Measurements from ENCODE around the gene NCOA5.
"Not testable (repeated sequence)": the region's sequence is repeated elsewhere in the genome, so short reads cannot be mapped to it uniquely, and the experiment has no call there.

DNA sequence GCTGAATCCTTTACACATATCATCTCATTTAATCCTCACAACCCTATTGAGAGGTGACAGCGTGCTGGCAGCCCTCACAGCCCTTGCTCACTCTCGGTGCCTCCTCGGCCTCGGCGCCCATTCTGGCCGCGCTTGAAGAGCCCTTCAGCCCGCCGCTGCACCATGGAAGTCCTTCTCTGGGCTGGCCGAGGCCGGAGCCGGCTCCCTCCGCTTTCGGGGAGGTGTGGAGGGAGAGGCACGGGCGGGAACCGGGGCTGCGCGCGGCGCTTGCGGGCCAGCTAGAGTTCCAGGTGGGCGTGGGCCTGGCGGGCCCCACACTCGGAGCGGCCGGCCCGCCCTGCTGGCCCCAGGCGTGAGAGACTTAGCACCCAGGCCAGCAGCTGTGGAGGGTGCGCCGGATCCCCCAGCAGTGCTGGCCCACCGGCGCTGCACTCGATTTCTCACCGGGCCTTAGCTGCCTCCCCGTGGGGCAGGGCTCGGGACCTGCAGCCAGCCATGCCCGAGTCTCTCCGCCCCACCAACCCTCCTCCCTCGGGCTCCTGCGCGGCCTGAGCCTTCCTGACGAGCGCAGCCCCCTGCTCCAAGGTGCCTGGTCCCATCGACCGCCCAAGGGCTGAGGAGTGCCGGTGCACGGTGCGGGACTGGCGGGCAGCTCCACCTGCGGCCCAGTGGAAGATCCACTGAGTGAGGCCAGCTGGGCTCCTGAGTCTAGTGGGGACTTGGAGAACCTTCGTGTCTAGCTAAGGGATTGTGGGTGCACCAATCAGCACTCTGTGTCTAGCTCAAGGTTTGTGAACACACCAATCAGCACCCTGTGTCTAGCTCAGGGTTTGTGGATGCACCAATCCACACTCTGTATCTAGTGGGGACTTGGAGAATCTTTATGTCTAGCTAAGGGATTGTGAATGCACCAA, 2.1 kb upstream of the NCOA5 start:
- TF ChIP-seq, protein P1, sequence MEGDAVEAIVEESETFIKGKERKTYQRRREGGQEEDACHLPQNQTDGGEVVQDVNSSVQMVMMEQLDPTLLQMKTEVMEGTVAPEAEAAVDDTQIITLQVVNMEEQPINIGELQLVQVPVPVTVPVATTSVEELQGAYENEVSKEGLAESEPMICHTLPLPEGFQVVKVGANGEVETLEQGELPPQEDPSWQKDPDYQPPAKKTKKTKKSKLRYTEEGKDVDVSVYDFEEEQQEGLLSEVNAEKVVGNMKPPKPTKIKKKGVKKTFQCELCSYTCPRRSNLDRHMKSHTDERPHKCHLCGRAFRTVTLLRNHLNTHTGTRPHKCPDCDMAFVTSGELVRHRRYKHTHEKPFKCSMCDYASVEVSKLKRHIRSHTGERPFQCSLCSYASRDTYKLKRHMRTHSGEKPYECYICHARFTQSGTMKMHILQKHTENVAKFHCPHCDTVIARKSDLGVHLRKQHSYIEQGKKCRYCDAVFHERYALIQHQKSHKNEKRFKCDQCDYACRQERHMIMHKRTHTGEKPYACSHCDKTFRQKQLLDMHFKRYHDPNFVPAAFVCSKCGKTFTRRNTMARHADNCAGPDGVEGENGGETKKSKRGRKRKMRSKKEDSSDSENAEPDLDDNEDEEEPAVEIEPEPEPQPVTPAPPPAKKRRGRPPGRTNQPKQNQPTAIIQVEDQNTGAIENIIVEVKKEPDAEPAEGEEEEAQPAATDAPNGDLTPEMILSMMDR (IDR thresholded peaks at IDR 0.05 in 4 of 5, conservative IDR thresholded peaks at IDR 0.05 in 1 of 5) = not testable (repeated sequence)
- TF ChIP-seq POLR2A (IDR thresholded peaks at IDR 0.05) = not testable (repeated sequence)
